ENCODE data around the gene LYSMD1. TPM values are rescaled to one million over a fixed set of nuclear protein-coding genes. Genes with fewer than 3 reads are reported as not detected.

LYSMD1 gene
- total and polyA plus RNA-seq, 2 of the 4 experiments (the other 2 are of a cell fraction), result 5.9 to 10.4 TPM

GRCh38 chr1:151187205-151187604, 21.5 kb upstream of the LYSMD1 start:
- Histone ChIP-seq H3K4me2 (ENCODE audit: low read depth, low read length) (no peak overlapping the region), H3K4ac (ENCODE audit: low read depth, low read length) (no peak overlapping the region), H3K79me1 (ENCODE audit: low read depth in 1 of 2, low read length in 2 of 2) (peaks cover 32 to 45% of the 10 kb centered on the region in 2 experiments), H2BK5ac (ENCODE audit: low read depth, low read length, poor library complexity, severe bottlenecking) (no peak overlapping the region), H3K9ac (ENCODE audit: low read depth, low read length) (no peak overlapping the region), H3K27ac (ENCODE audit: insufficient read depth, low read length) (no peak overlapping the region), H4K91ac (ENCODE audit: insufficient read depth, low read depth, low read length) (no peak overlapping the region), H3K9me1 (ENCODE audit: insufficient read depth, low read length) (peaks cover 12% of the 10 kb centered on the region; the same call in 1 of the 2 replicates), H2AFZ (replicated peaks; ENCODE audit: low read length, poor library complexity) (no peak overlapping the region), H3K14ac (replicated peaks; ENCODE audit: low read depth, low read length) (no peak overlapping the region), H3K27me3 (ENCODE audit: control insufficient read depth, insufficient read depth, low read length) (no peaks in the 10 kb centered on the region), H4K20me1 (ENCODE audit: insufficient read depth, low read length) (no peaks in the 10 kb centered on the region), H3K18ac (ENCODE audit: low read depth, low read length) (no peak overlapping the region), H3K4me3 (ENCODE audit: insufficient read depth, low read depth, low read length) (no peak overlapping the region), H2BK120ac (ENCODE audit: low read depth, low read length) (no peak overlapping the region), H3K9me3 (ENCODE audit: control insufficient read depth, insufficient read depth, low read length) (no peaks in the 10 kb centered on the region), H2BK15ac (ENCODE audit: low read depth, low read length) (no peak overlapping the region), H3K4me1 (ENCODE audit: control insufficient read depth, insufficient read depth, low read length) (no peaks in the 10 kb centered on the region; the same call in 1 of the 2 replicates), H4K8ac (ENCODE audit: low read depth in 2 of 2, low read length in 2 of 2) (no peak overlapping the region), H4K5ac (ENCODE audit: low read depth, low read length) (no peak overlapping the region), H2AK5ac (ENCODE audit: low read depth, low read length) (no peak overlapping the region), H2AK9ac (replicated peaks; ENCODE audit: low read depth, low read length, poor library complexity) (no peak overlapping the region), H2BK20ac (ENCODE audit: low read depth, low read length) (no peak overlapping the region), H3K36me3 (ENCODE audit: control insufficient read depth, insufficient read depth, low read length) (peaks cover 26% of the 10 kb centered on the region), H3K23ac (ENCODE audit: low read depth, low read length) (0 out of 2 replicates have a peak overlapping the region, but pooled peaks have one; percentile 4), H3K56ac (ENCODE audit: extremely low read depth, insufficient read depth, low read length) (no peak overlapping the region)
- no TSS peak for BruUV-seq (replicated peaks)
- ChIA-PET CTCF (no interaction called here), POLR2A (ENCODE audit: unreplicated experiment) (no interaction called here)
- no peak for ATAC-seq (ENCODE audit: low read depth)
- WGBS, 2 experiments (ENCODE audit: extremely low coverage in 2 of 2, insufficient read length in 1 of 2), result no CpG with 5 or more reads among the region's 1 CpG
- dilution Hi-C loops (cut with HindIII; ENCODE audit: low sequenced_read_pairs, unreplicated experiment), result no loop called here
- intact Hi-C loops (cut with micrococcal nuclease), result no loop called here
- DNase-seq, result no peak
- TF ChIP-seq FOS (IDR thresholded peaks at IDR 0.05; ENCODE audit: low read depth, low read length), result no peak
- TF ChIP-seq CEBPB (IDR thresholded peaks at IDR 0.05; ENCODE audit: low read depth, low read length), result no peak
- no peak for TF ChIP-seq RAD21 (IDR thresholded peaks at IDR 0.05; ENCODE audit: low read length)
- no peak for TF ChIP-seq CHD1 (IDR thresholded peaks at IDR 0.05; ENCODE audit: low read depth, low read length)
- TF ChIP-seq RCOR1 (IDR thresholded peaks at IDR 0.05; ENCODE audit: insufficient replicate concordance, low read length), result no peak
- no peak for TF ChIP-seq RFX5 (IDR thresholded peaks at IDR 0.05; ENCODE audit: low read depth, low read length)
- TF ChIP-seq MAFK (IDR thresholded peaks at IDR 0.05; ENCODE audit: low read depth, low read length), result no peak
- TF ChIP-seq MXI1 (IDR thresholded peaks at IDR 0.05; ENCODE audit: borderline replicate concordance, low read depth, low read length), result no peak
- no peak for TF ChIP-seq BHLHE40 (IDR thresholded peaks at IDR 0.05; ENCODE audit: low read depth, low read length)
- no peak for TF ChIP-seq NFE2L2 (IDR thresholded peaks at IDR 0.05; ENCODE audit: low read depth, low read length)
- TF ChIP-seq POLR2A (IDR thresholded peaks at IDR 0.05; ENCODE audit: low read depth, low read length), result no peak
- TF ChIP-seq, protein P1, sequence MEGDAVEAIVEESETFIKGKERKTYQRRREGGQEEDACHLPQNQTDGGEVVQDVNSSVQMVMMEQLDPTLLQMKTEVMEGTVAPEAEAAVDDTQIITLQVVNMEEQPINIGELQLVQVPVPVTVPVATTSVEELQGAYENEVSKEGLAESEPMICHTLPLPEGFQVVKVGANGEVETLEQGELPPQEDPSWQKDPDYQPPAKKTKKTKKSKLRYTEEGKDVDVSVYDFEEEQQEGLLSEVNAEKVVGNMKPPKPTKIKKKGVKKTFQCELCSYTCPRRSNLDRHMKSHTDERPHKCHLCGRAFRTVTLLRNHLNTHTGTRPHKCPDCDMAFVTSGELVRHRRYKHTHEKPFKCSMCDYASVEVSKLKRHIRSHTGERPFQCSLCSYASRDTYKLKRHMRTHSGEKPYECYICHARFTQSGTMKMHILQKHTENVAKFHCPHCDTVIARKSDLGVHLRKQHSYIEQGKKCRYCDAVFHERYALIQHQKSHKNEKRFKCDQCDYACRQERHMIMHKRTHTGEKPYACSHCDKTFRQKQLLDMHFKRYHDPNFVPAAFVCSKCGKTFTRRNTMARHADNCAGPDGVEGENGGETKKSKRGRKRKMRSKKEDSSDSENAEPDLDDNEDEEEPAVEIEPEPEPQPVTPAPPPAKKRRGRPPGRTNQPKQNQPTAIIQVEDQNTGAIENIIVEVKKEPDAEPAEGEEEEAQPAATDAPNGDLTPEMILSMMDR (conservative IDR thresholded peaks at IDR 0.05; ENCODE audit: low read depth, low read length), result no peak
- TF ChIP-seq, protein P2, sequence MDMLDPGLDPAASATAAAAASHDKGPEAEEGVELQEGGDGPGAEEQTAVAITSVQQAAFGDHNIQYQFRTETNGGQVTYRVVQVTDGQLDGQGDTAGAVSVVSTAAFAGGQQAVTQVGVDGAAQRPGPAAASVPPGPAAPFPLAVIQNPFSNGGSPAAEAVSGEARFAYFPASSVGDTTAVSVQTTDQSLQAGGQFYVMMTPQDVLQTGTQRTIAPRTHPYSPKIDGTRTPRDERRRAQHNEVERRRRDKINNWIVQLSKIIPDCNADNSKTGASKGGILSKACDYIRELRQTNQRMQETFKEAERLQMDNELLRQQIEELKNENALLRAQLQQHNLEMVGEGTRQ (IDR thresholded peaks at IDR 0.05; ENCODE audit: low read depth, low read length), result no peak
- no peak for TF ChIP-seq ELK1 (IDR thresholded peaks at IDR 0.05; ENCODE audit: borderline replicate concordance, low read depth, low read length)
- no peak for TF ChIP-seq SMC3 (IDR thresholded peaks at IDR 0.05; ENCODE audit: low read depth, low read length)
- no peak for TF ChIP-seq MAZ (IDR thresholded peaks at IDR 0.05; ENCODE audit: borderline replicate concordance, low read depth, low read length)
- in situ Hi-C loops (cut with MboI; ENCODE audit: low sequenced_read_pairs), result no loop called here

Measured in IMR-90 (cell line).